IMR-90 (cell line): ENCODE results near the gene MRPL48. TPM values are rescaled to one million over a fixed set of nuclear protein-coding genes. Genes with fewer than 3 reads are reported as not detected.

Experiments used
- ATAC-seq: fragments of 200-7000 bp; cut with Tn5 transposase; 2 replicates; pipeline ENCODE4 v1.9.1; 2020; ENCODE audit warnings: low read depth, mild to moderate bottlenecking, moderate library complexity
- BruUV-seq: library from RNA; stranded (reverse); fragments of 400-500 nt; replicated peaks from 2 replicates; lab custom pipeline; 2021; lab: Mats Ljungman, UMichigan
- CTCF ChIA-PET: fragments of 300-600 bp; formaldehyde crosslinking; extraction: SDS; loops from one replicate; lab custom pipeline; 2021; ENCODE audit warnings: antibody characterized with exemption; lab: Yijun Ruan, JAX
- POLR2A ChIA-PET: fragments of 300-600 bp; sonication (Branson Sonifier 250); formaldehyde crosslinking; loops from one replicate; lab custom pipeline; 2022; ENCODE audit warnings: antibody characterized with exemption; ENCODE audit not compliant: unreplicated experiment; lab: Charles Lee
- DNase-seq: peaks from one replicate; pipeline ENCODE4 v3.0.0; 2013
- H2AFZ ChIP-seq: replicated peaks from 2 replicates; pipeline ENCODE3; 2013; ENCODE audit warnings: low read length, mild to moderate bottlenecking; ENCODE audit not compliant: poor library complexity
- H2AK5ac ChIP-seq: 2 replicates; pipeline ENCODE4 v1.6.1; 2013; ENCODE audit warnings: low read depth, low read length, inconsistent platforms
- H2AK9ac ChIP-seq: replicated peaks from 2 replicates; pipeline ENCODE3; 2013; ENCODE audit warnings: mild to moderate bottlenecking, low read depth, low read length, moderate library complexity; ENCODE audit not compliant: poor library complexity
- H2BK120ac ChIP-seq: 2 replicates; pipeline ENCODE4 v1.6.1; 2013; ENCODE audit warnings: low read depth, low read length, inconsistent platforms
- H2BK15ac ChIP-seq: 3 replicates; pipeline ENCODE4 v1.6.1; 2013; ENCODE audit warnings: low read depth, low read length, inconsistent platforms
- H2BK20ac ChIP-seq: 2 replicates; pipeline ENCODE4 v1.6.1; 2013; ENCODE audit warnings: low read depth, mild to moderate bottlenecking, inconsistent platforms, low read length, moderate library complexity
- H2BK5ac ChIP-seq: 2 replicates; pipeline ENCODE4 v1.6.1; 2013; ENCODE audit warnings: mild to moderate bottlenecking, low read depth, low read length, inconsistent platforms; ENCODE audit not compliant: poor library complexity, severe bottlenecking
- H3K14ac ChIP-seq: replicated peaks from 2 replicates; pipeline ENCODE4 v1.6.1; 2013; ENCODE audit warnings: low read depth, low read length, inconsistent platforms
- H3K18ac ChIP-seq: 2 replicates; pipeline ENCODE4 v1.6.1; 2013; ENCODE audit warnings: low read depth, low read length, control low read depth
- H3K23ac ChIP-seq: 2 replicates; pipeline ENCODE4 v1.6.1; 2013; ENCODE audit warnings: low read depth, low read length, inconsistent platforms
- H3K27ac ChIP-seq: 2 replicates; pipeline ENCODE4 v1.5.1; 2013; ENCODE audit warnings: mild to moderate bottlenecking, control low read depth, low read length; ENCODE audit not compliant: insufficient read depth
- H3K27me3 ChIP-seq: 2 replicates; pipeline ENCODE4 v1.6.1; 2013; ENCODE audit warnings: low read length; ENCODE audit not compliant: control insufficient read depth, insufficient read depth
- H3K36me3 ChIP-seq: 2 replicates; pipeline ENCODE4 v1.6.1; 2013; ENCODE audit warnings: low read length, mixed read lengths; ENCODE audit not compliant: control insufficient read depth, insufficient read depth
- H3K4ac ChIP-seq: 2 replicates; pipeline ENCODE4 v1.6.1; 2013; ENCODE audit warnings: low read depth, low read length, inconsistent platforms
- H3K4me1 ChIP-seq: 2 replicates; pipeline ENCODE4 v1.6.1; 2013; ENCODE audit warnings: low read length, mixed read lengths; ENCODE audit not compliant: control insufficient read depth, insufficient read depth
- H3K4me2 ChIP-seq: 2 replicates; pipeline ENCODE4 v1.6.1; 2013; ENCODE audit warnings: low read depth, mild to moderate bottlenecking, control low read depth, low read length, moderate library complexity
- H3K4me3 ChIP-seq: 2 replicates; pipeline ENCODE4 v1.5.1; 2013; ENCODE audit warnings: low read depth, mild to moderate bottlenecking, control low read depth, low read length, moderate library complexity; ENCODE audit not compliant: insufficient read depth
- H3K56ac ChIP-seq: 2 replicates; pipeline ENCODE4 v1.6.1; 2013; ENCODE audit warnings: low read length, inconsistent platforms; ENCODE audit not compliant: insufficient read depth; ENCODE audit errors: extremely low read depth
- H3K79me1 ChIP-seq, 2 experiments: 2 replicates each; pipeline ENCODE4 v1.6.1; 2013; ENCODE audit warnings: low read length in 2 of 2, inconsistent platforms in 1 of 2, low read depth in 1 of 2
- H3K9ac ChIP-seq: 2 replicates; pipeline ENCODE4 v1.6.1; 2013; ENCODE audit warnings: low read depth, low read length, control low read depth
- H3K9me1 ChIP-seq: 2 replicates; pipeline ENCODE4 v1.6.1; 2013; ENCODE audit warnings: low read length, inconsistent platforms; ENCODE audit not compliant: insufficient read depth
- H3K9me3 ChIP-seq: 2 replicates; pipeline ENCODE4 v1.6.1; 2013; ENCODE audit warnings: low read length; ENCODE audit not compliant: control insufficient read depth, insufficient read depth
- H4K20me1 ChIP-seq: 2 replicates; pipeline ENCODE4 v1.6.1; 2013; ENCODE audit warnings: low read length, inconsistent platforms; ENCODE audit not compliant: insufficient read depth
- H4K5ac ChIP-seq: 2 replicates; pipeline ENCODE4 v1.6.1; 2013; ENCODE audit warnings: mild to moderate bottlenecking, low read depth, low read length, control low read depth
- H4K8ac ChIP-seq, 2 experiments: 2 replicates each; pipeline ENCODE4 v1.6.1; 2013; ENCODE audit warnings: low read depth in 2 of 2, low read length in 2 of 2, control low read depth in 1 of 2, inconsistent platforms in 1 of 2
- H4K91ac ChIP-seq: 2 replicates; pipeline ENCODE4 v1.6.1; 2013; ENCODE audit warnings: low read depth, low read length, inconsistent platforms; ENCODE audit not compliant: insufficient read depth
- CEBPB ChIP-seq: IDR thresholded peaks from 2 replicates; pipeline ENCODE4 v1.6.1; 2012; ENCODE audit warnings: low read depth, low read length, improper control_type of control experiment
- CHD1 ChIP-seq: IDR thresholded peaks from 2 replicates; pipeline ENCODE4 v1.6.1; 2012; ENCODE audit warnings: low read depth, low read length, improper control_type of control experiment
- CTCF ChIP-seq: conservative IDR thresholded peaks from 2 replicates; pipeline ENCODE4 v1.5.1; 2012; ENCODE audit warnings: mild to moderate bottlenecking, low read depth, low read length, improper control_type of control experiment
- FOS ChIP-seq: fragments of 150-350 bp; IDR thresholded peaks from 2 replicates; pipeline ENCODE4 v1.6.1; 2016; ENCODE audit warnings: low read depth, low read length
- MAFK ChIP-seq: IDR thresholded peaks from 2 replicates; pipeline ENCODE4 v1.6.1; 2012; ENCODE audit warnings: low read depth, low read length, improper control_type of control experiment
- MAZ ChIP-seq: IDR thresholded peaks from 2 replicates; pipeline ENCODE4 v1.6.1; 2012; ENCODE audit warnings: low read depth, mild to moderate bottlenecking, low read length, improper control_type of control experiment, moderate library complexity, borderline replicate concordance
- NFE2L2 ChIP-seq: fragments of 150-350 bp; IDR thresholded peaks from 2 replicates; pipeline ENCODE4 v1.6.1; 2016; ENCODE audit warnings: low read depth, mild to moderate bottlenecking, low read length
- POLR2A ChIP-seq: IDR thresholded peaks from 2 replicates; pipeline ENCODE4 v1.6.1; 2012; ENCODE audit warnings: mild to moderate bottlenecking, low read depth, low read length
- RAD21 ChIP-seq: IDR thresholded peaks from 2 replicates; pipeline ENCODE4 v1.6.1; 2012; ENCODE audit warnings: low read length, improper control_type of control experiment
- RCOR1 ChIP-seq: IDR thresholded peaks from 2 replicates; pipeline ENCODE4 v1.6.1; 2012; ENCODE audit warnings: mild to moderate bottlenecking, low read length, improper control_type of control experiment; ENCODE audit not compliant: insufficient replicate concordance
- RFX5 ChIP-seq: IDR thresholded peaks from 2 replicates; pipeline ENCODE4 v1.8.0; 2012; ENCODE audit warnings: low read depth, mild to moderate bottlenecking, low read length, moderate library complexity
- SMC3 ChIP-seq: fragments of 150-350 bp; IDR thresholded peaks from 2 replicates; pipeline ENCODE4 v1.6.1; 2016; ENCODE audit warnings: low read depth, mild to moderate bottlenecking, antibody characterized with exemption, low read length, moderate library complexity
- USF2 ChIP-seq: fragments of 150-350 bp; IDR thresholded peaks from 2 replicates; pipeline ENCODE4 v1.6.1; 2017; ENCODE audit warnings: mild to moderate bottlenecking, antibody characterized with exemption, low read length, low read depth
- WGBS, 2 experiments: methylation state at CpG; one replicate each; pipeline versions ENCODE4 v1.1.5 to v1.1.7; 2013; ENCODE audit warnings: missing lambda C conversion rate in 2 of 2; ENCODE audit not compliant: insufficient read length in 1 of 2; ENCODE audit errors: extremely low coverage in 2 of 2; 5-methylcytosine and 5-hydroxymethylcytosine counted together
- dilution Hi-C: fragments of 300-500 bp; cut with HindIII; formaldehyde crosslinking; loops from one replicate; pipeline ENCODE4 v1.14.3; 2018; ENCODE audit warnings: low sequenced_read_pairs; ENCODE audit not compliant: unreplicated experiment
- in situ Hi-C: fragments of 300-500 bp; cut with MboI; formaldehyde crosslinking; loops from 3 replicates; pipeline ENCODE4 v1.14.3; 2019; ENCODE audit warnings: low sequenced_read_pairs, inconsistent platforms, mixed read lengths
- intact Hi-C: fragments of 100-400 bp; cut with micrococcal nuclease; formaldehyde crosslinking; loops from 2 replicates; pipeline ENCODE4 v1.10.0; 2022
- polyA plus RNA-seq, 3 experiments: library from polyadenylated mRNA; depleted of rRNA; stranded (reverse); fragments of >200 nt; gene quantifications; 2 replicates each; pipeline ENCODE4 v1.2.3, GENCODE V29; 2012; ENCODE audit warnings: low replicate concordance in 1 of 3
- total RNA-seq: library from RNA; depleted of rRNA; stranded (reverse); fragments of >200 nt; gene quantifications from 2 replicates; pipeline ENCODE4 v1.2.3, GENCODE V29; 2012

MRPL48 gene
- total and polyA plus RNA-seq, 2 of the 4 experiments (the other 2 are of a cell fraction): 24.0 to 29.4 TPM

- H2AK9ac ChIP-seq: peak overlapping the region; percentile 70
These were observed 119.5 kb downstream of the MRPL48 start for GRCh38 chr11:73907191-73907590.

More at GRCh38 chr11:73907191-73907590, 119.5 kb downstream of the MRPL48 start:
- Histone ChIP-seq H2AFZ (peak overlapping the region; percentile 27), H3K9me1 (peaks cover 4% of the 10 kb centered on the region; the same call in 1 of the 2 replicates), H3K4ac (no peak overlapping the region), H3K9ac (no peak overlapping the region), H4K5ac (no peak overlapping the region), H3K36me3 (peaks cover 18% of the 10 kb centered on the region), H3K56ac (no peak overlapping the region), H2BK120ac (no peak overlapping the region), H2BK5ac (no peak overlapping the region), H3K27me3 (no peaks in the 10 kb centered on the region), H2BK20ac (no peak overlapping the region), H3K79me1 (no peaks in the 10 kb centered on the region), H3K4me3 (no peak overlapping the region), H3K9me3 (no peaks in the 10 kb centered on the region), H3K4me1 (no peaks in the 10 kb centered on the region), H3K27ac (no peak overlapping the region), H3K23ac (no peak overlapping the region), H4K91ac (no peak overlapping the region), H2AK5ac (peak overlapping the region; percentile 0; the same call in 1 of the 2 replicates), H2BK15ac (no peak overlapping the region), H3K18ac (no peak overlapping the region), H3K4me2 (no peak overlapping the region), H4K20me1 (no peaks in the 10 kb centered on the region), H4K8ac (no peak overlapping the region; a peak in 1 of 4 replicates), H3K14ac (no peak overlapping the region)
- intact Hi-C loops (no loop called here), in situ Hi-C loops (no loop called here), dilution Hi-C loops (no loop called here)
- ATAC-seq: peak; percentile 56; the same call in 1 of the 2 replicates
- DNase-seq: peak; percentile 55
- TF ChIP-seq NFE2L2 (no peak), RAD21 (peak; percentile 25; the same call in 1 of the 2 replicates), FOS (0 out of 2 replicates have a peak, but pooled peaks have one; percentile 10), RFX5 (no peak), USF2 (no peak), MAZ (no peak), RCOR1 (no peak), MAFK (no peak), CHD1 (no peak), CEBPB (peak; percentile 62), CTCF (peak; percentile 31), POLR2A (no peak), SMC3 (peak; percentile 24; the same call in 1 of the 2 replicates)
- ChIA-PET POLR2A (interaction anchor here (0.5 kb wide), 1 partner anchor 11 kb away, joined by 7 read pairs; no protein-coding TSS in a partner anchor), CTCF (no interaction called here)
- no TSS peak for BruUV-seq
- no CpG with 5 or more reads among the region's 4 CpGs for WGBS, 2 experiments
